ENCODE results near the gene PRCC. TPM values are rescaled to one million over a fixed set of nuclear protein-coding genes. Genes with fewer than 3 reads are reported as not detected.

The PRCC gene
- total and polyA plus RNA-seq, 2 of the 13 experiments (the other 11 are each of a cell fraction or from before 2014, with no cell fraction given): 24.2 to 40.5 TPM

DNA sequence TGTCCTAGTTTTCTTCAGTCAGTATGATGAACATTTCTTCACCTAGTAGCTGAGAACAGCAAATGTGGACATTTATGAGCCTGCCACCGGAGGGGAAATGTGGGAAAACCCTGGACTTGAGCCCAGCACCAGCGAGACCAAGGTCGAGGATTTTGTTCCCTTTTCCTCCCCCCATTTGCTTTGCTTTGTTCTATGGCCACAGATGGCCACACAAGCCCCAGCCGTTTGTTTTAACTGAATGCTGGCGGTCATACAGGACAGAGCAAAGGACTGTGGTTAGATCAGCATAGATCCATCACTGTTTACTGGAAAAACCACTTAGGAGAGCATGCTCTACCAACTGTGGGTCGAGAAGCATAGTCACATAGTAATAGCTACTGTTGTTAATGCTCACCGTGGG, 28.5 kb downstream of the PRCC start (continued):
- TF ChIP-seq, protein P1, sequence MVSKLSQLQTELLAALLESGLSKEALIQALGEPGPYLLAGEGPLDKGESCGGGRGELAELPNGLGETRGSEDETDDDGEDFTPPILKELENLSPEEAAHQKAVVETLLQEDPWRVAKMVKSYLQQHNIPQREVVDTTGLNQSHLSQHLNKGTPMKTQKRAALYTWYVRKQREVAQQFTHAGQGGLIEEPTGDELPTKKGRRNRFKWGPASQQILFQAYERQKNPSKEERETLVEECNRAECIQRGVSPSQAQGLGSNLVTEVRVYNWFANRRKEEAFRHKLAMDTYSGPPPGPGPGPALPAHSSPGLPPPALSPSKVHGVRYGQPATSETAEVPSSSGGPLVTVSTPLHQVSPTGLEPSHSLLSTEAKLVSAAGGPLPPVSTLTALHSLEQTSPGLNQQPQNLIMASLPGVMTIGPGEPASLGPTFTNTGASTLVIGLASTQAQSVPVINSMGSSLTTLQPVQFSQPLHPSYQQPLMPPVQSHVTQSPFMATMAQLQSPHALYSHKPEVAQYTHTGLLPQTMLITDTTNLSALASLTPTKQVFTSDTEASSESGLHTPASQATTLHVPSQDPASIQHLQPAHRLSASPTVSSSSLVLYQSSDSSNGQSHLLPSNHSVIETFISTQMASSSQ (IDR thresholded peaks at IDR 0.05; ENCODE audit: low read depth): peak; percentile 25; the same call in 1 of the 2 replicates
- TF ChIP-seq, protein P1 (CRISPR knock-in tag; IDR thresholded peaks at IDR 0.05; ENCODE audit: borderline replicate concordance): no peak
- no peak for TF ChIP-seq ZBTB7A (CRISPR knock-in tag; IDR thresholded peaks at IDR 0.05)
- TF ChIP-seq, protein P2, sequence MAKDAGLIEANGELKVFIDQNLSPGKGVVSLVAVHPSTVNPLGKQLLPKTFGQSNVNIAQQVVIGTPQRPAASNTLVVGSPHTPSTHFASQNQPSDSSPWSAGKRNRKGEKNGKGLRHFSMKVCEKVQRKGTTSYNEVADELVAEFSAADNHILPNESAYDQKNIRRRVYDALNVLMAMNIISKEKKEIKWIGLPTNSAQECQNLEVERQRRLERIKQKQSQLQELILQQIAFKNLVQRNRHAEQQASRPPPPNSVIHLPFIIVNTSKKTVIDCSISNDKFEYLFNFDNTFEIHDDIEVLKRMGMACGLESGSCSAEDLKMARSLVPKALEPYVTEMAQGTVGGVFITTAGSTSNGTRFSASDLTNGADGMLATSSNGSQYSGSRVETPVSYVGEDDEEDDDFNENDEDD (CRISPR knock-in tag; IDR thresholded peaks at IDR 0.05; ENCODE audit: borderline replicate concordance): peak; percentile 33; the same call in 1 of the 2 replicates
- no peak for TF ChIP-seq SMARCE1 (IDR thresholded peaks at IDR 0.05; ENCODE audit: borderline replicate concordance)
- no peak; the same call in 1 of the 2 replicates for TF ChIP-seq YEATS2 (CRISPR knock-in tag; IDR thresholded peaks at IDR 0.05; ENCODE audit: borderline replicate concordance)
- TF ChIP-seq, protein P3, sequence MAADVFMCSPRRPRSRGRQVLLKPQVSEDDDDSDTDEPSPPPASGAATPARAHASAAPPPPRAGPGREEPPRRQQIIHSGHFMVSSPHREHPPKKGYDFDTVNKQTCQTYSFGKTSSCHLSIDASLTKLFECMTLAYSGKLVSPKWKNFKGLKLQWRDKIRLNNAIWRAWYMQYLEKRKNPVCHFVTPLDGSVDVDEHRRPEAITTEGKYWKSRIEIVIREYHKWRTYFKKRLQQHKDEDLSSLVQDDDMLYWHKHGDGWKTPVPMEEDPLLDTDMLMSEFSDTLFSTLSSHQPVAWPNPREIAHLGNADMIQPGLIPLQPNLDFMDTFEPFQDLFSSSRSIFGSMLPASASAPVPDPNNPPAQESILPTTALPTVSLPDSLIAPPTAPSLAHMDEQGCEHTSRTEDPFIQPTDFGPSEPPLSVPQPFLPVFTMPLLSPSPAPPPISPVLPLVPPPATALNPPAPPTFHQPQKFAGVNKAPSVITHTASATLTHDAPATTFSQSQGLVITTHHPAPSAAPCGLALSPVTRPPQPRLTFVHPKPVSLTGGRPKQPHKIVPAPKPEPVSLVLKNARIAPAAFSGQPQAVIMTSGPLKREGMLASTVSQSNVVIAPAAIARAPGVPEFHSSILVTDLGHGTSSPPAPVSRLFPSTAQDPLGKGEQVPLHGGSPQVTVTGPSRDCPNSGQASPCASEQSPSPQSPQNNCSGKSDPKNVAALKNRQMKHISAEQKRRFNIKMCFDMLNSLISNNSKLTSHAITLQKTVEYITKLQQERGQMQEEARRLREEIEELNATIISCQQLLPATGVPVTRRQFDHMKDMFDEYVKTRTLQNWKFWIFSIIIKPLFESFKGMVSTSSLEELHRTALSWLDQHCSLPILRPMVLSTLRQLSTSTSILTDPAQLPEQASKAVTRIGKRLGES (CRISPR knock-in tag; IDR thresholded peaks at IDR 0.05; ENCODE audit: borderline replicate concordance): no peak
- TF ChIP-seq ZNF615 (CRISPR knock-in tag; IDR thresholded peaks at IDR 0.05; ENCODE audit: borderline replicate concordance): no peak
- TF ChIP-seq, protein P4, sequence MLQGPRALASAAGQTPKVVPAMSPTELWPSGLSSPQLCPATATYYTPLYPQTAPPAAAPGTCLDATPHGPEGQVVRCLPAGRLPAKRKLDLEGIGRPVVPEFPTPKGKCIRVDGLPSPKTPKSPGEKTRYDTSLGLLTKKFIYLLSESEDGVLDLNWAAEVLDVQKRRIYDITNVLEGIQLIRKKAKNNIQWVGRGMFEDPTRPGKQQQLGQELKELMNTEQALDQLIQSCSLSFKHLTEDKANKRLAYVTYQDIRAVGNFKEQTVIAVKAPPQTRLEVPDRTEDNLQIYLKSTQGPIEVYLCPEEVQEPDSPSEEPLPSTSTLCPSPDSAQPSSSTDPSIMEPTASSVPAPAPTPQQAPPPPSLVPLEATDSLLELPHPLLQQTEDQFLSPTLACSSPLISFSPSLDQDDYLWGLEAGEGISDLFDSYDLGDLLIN (CRISPR knock-in tag; IDR thresholded peaks at IDR 0.05; ENCODE audit: borderline replicate concordance): no peak
- TF ChIP-seq NFYB (CRISPR knock-in tag; IDR thresholded peaks at IDR 0.05): no peak
- TF ChIP-seq, protein P5, sequence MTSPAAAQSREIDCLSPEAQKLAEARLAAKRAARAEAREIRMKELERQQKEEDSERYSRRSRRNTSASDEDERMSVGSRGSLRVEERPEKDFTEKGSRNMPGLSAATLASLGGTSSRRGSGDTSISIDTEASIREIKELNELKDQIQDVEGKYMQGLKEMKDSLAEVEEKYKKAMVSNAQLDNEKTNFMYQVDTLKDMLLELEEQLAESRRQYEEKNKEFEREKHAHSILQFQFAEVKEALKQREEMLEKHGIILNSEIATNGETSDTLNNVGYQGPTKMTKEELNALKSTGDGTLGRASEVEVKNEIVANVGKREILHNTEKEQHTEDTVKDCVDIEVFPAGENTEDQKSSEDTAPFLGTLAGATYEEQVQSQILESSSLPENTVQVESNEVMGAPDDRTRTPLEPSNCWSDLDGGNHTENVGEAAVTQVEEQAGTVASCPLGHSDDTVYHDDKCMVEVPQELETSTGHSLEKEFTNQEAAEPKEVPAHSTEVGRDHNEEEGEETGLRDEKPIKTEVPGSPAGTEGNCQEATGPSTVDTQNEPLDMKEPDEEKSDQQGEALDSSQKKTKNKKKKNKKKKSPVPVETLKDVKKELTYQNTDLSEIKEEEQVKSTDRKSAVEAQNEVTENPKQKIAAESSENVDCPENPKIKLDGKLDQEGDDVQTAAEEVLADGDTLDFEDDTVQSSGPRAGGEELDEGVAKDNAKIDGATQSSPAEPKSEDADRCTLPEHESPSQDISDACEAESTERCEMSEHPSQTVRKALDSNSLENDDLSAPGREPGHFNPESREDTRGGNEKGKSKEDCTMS (CRISPR knock-in tag; conservative IDR thresholded peaks at IDR 0.05): no peak
- TF ChIP-seq, protein P6, sequence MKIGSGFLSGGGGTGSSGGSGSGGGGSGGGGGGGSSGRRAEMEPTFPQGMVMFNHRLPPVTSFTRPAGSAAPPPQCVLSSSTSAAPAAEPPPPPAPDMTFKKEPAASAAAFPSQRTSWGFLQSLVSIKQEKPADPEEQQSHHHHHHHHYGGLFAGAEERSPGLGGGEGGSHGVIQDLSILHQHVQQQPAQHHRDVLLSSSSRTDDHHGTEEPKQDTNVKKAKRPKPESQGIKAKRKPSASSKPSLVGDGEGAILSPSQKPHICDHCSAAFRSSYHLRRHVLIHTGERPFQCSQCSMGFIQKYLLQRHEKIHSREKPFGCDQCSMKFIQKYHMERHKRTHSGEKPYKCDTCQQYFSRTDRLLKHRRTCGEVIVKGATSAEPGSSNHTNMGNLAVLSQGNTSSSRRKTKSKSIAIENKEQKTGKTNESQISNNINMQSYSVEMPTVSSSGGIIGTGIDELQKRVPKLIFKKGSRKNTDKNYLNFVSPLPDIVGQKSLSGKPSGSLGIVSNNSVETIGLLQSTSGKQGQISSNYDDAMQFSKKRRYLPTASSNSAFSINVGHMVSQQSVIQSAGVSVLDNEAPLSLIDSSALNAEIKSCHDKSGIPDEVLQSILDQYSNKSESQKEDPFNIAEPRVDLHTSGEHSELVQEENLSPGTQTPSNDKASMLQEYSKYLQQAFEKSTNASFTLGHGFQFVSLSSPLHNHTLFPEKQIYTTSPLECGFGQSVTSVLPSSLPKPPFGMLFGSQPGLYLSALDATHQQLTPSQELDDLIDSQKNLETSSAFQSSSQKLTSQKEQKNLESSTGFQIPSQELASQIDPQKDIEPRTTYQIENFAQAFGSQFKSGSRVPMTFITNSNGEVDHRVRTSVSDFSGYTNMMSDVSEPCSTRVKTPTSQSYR (CRISPR knock-in tag; IDR thresholded peaks at IDR 0.05; ENCODE audit: borderline replicate concordance): peak; percentile 79; the same call in 1 of the 2 replicates
- TF ChIP-seq SAFB2 (CRISPR knock-in tag; IDR thresholded peaks at IDR 0.05; ENCODE audit: borderline replicate concordance, low read depth): no peak
